H9 (cell line): ENCODE data around the gene URAD. TPM values are rescaled to one million over a fixed set of nuclear protein-coding genes. Genes with fewer than 3 reads are reported as not detected.
A peak's percentile ranks its signal among the peaks of the same experiment; 100 is the strongest.

Source experiments
- DNase-seq: peaks from one replicate; pipeline ENCODE4 v3.0.0-alpha.2; 2017
- H2AFZ ChIP-seq: one replicate; pipeline ENCODE4 v1.6.1; 2013; ENCODE audit warnings: mild to moderate bottlenecking, low read length, control low read depth, moderate library complexity
- H2AK5ac ChIP-seq: 2 replicates; pipeline ENCODE4 v1.6.1; 2013; ENCODE audit warnings: low read length, control low read depth, mixed read lengths; ENCODE audit not compliant: insufficient read length
- H2BK120ac ChIP-seq: one replicate; pipeline ENCODE4 v1.6.1; 2013; ENCODE audit warnings: low read depth, mild to moderate bottlenecking, low read length, control low read depth, inconsistent platforms; ENCODE audit not compliant: poor library complexity, severe bottlenecking
- H2BK12ac ChIP-seq: 2 replicates; pipeline ENCODE4 v1.6.1; 2013; ENCODE audit warnings: low read length, control low read depth, mixed read lengths, low read depth; ENCODE audit not compliant: insufficient read length
- H2BK15ac ChIP-seq: 2 replicates; pipeline ENCODE4 v1.6.1; 2013; ENCODE audit warnings: low read depth, low read length, control low read depth
- H2BK20ac ChIP-seq: one replicate; pipeline ENCODE4 v1.6.1; 2013; ENCODE audit warnings: low read depth, mild to moderate bottlenecking, low read length, control low read depth, inconsistent platforms; ENCODE audit not compliant: poor library complexity, severe bottlenecking
- H2BK5ac ChIP-seq: 2 replicates; pipeline ENCODE4 v1.6.1; 2013; ENCODE audit warnings: low read length, control low read depth, mixed read lengths; ENCODE audit not compliant: insufficient read length
- H3K14ac ChIP-seq: 2 replicates; pipeline ENCODE4 v1.6.1; 2013; ENCODE audit warnings: low read length, control low read depth; ENCODE audit not compliant: insufficient read depth
- H3K18ac ChIP-seq: 2 replicates; pipeline ENCODE4 v1.6.1; 2013; ENCODE audit warnings: low read depth, mild to moderate bottlenecking, mixed read lengths, low read length, control low read depth; ENCODE audit not compliant: insufficient read length
- H3K23ac ChIP-seq: 2 replicates; pipeline ENCODE4 v1.6.1; 2013; ENCODE audit warnings: low read length, control low read depth, mixed read lengths, low read depth; ENCODE audit not compliant: insufficient read length
- H3K23me2 ChIP-seq: 2 replicates; pipeline ENCODE4 v1.6.1; 2013; ENCODE audit warnings: low read depth, mild to moderate bottlenecking, mixed read lengths, low read length, control low read depth; ENCODE audit not compliant: insufficient read length, poor library complexity, severe bottlenecking
- H3K27ac ChIP-seq: 2 replicates; pipeline ENCODE4 v1.5.1; 2013; ENCODE audit warnings: low read length, control low read depth, mixed read lengths, low read depth; ENCODE audit not compliant: insufficient read length
- H3K27me3 ChIP-seq: 2 replicates; pipeline ENCODE4 v1.6.1; 2013; ENCODE audit warnings: low read length, control low read depth, inconsistent platforms; ENCODE audit not compliant: insufficient read depth
- H3K4ac ChIP-seq: 2 replicates; pipeline ENCODE4 v1.6.1; 2013; ENCODE audit warnings: low read depth, mild to moderate bottlenecking, control low read depth, inconsistent platforms, low read length, moderate library complexity
- H3K4me1 ChIP-seq: 2 replicates; pipeline ENCODE4 v1.6.1; 2013; ENCODE audit warnings: low read length, control low read depth, inconsistent platforms; ENCODE audit not compliant: insufficient read depth
- H3K4me2 ChIP-seq: 2 replicates; pipeline ENCODE4 v1.6.1; 2013; ENCODE audit warnings: low read length, control low read depth, mixed read lengths; ENCODE audit not compliant: insufficient read length, insufficient read depth
- H3K56ac ChIP-seq: 2 replicates; pipeline ENCODE4 v1.6.1; 2013; ENCODE audit warnings: low read depth, mild to moderate bottlenecking, mixed read lengths, low read length, control low read depth; ENCODE audit not compliant: insufficient read length
- H3K79me1 ChIP-seq: 2 replicates; pipeline ENCODE4 v1.6.1; 2013; ENCODE audit warnings: low read depth, mild to moderate bottlenecking, moderate library complexity, low read length, control low read depth, inconsistent platforms; ENCODE audit not compliant: insufficient read depth, poor library complexity, severe bottlenecking
- H3K79me2 ChIP-seq: 2 replicates; pipeline ENCODE4 v1.6.1; 2013; ENCODE audit warnings: low read length, control low read depth, inconsistent platforms; ENCODE audit not compliant: insufficient read depth
- H3K9ac ChIP-seq: 2 replicates; pipeline ENCODE4 v1.6.1; 2013; ENCODE audit warnings: low read length, control low read depth, mixed read lengths; ENCODE audit not compliant: insufficient read length; ENCODE audit errors: extremely low read depth
- H3K9me3 ChIP-seq: one replicate; pipeline ENCODE4 v1.6.1; 2013; ENCODE audit warnings: low read depth, low read length, inconsistent platforms; ENCODE audit not compliant: control insufficient read depth
- H3T11ph ChIP-seq: one replicate; pipeline ENCODE4 v1.6.1; 2013; ENCODE audit warnings: mild to moderate bottlenecking, low read length, control low read depth, inconsistent platforms
- H4K20me1 ChIP-seq: one replicate; pipeline ENCODE4 v1.6.1; 2013; ENCODE audit not compliant: control insufficient read depth, insufficient read length, insufficient read depth
- H4K5ac ChIP-seq: 2 replicates; pipeline ENCODE4 v1.6.1; 2013; ENCODE audit warnings: low read depth, mild to moderate bottlenecking, mixed read lengths, low read length, control low read depth; ENCODE audit not compliant: insufficient read length
- H4K8ac ChIP-seq: replicated peaks from 2 replicates; pipeline ENCODE4 v1.6.1; 2013; ENCODE audit warnings: low read length, control low read depth, mixed read lengths, low read depth; ENCODE audit not compliant: insufficient read length
- H4K91ac ChIP-seq: 2 replicates; pipeline ENCODE4 v1.6.1; 2013; ENCODE audit warnings: low read depth, mild to moderate bottlenecking, moderate library complexity, mixed read lengths, low read length, control low read depth; ENCODE audit not compliant: insufficient read length
- H3K27ac Mint-ChIP-seq, 3 experiments: 2 replicates in 2 of 3; 3 replicates in 1 of 3; pipeline ENCODE4 v1.8.0; 2020 to 2021; ENCODE audit warnings: mixed read lengths in 3 of 3, mild to moderate bottlenecking in 1 of 3, moderate library complexity in 1 of 3
- H3K27me3 Mint-ChIP-seq: 2 replicates; pipeline ENCODE4 v1.8.0; 2021; ENCODE audit warnings: low read depth, mild to moderate bottlenecking, moderate library complexity, mixed read lengths
- H3K36me3 Mint-ChIP-seq, 3 experiments: 2 replicates in 2 of 3; 3 replicates in 1 of 3; pipeline ENCODE4 v1.8.0; 2020 to 2021; ENCODE audit warnings: low read depth in 3 of 3, mixed read lengths in 3 of 3; ENCODE audit not compliant: insufficient read depth in 1 of 3
- H3K4me1 Mint-ChIP-seq, 2 experiments: 2 replicates each; pipeline ENCODE4 v1.8.0; 2020; ENCODE audit warnings: mixed read lengths in 2 of 2
- H3K4me3 Mint-ChIP-seq, 2 experiments: 2 replicates in 1 of 2; 3 replicates in 1 of 2; pipeline ENCODE4 v1.8.0; 2020 to 2021; ENCODE audit warnings: mild to moderate bottlenecking in 2 of 2, mixed read lengths in 2 of 2, moderate library complexity in 1 of 2
- H3K9me3 Mint-ChIP-seq, 2 experiments: 2 replicates in 1 of 2; 3 replicates in 1 of 2; pipeline ENCODE4 v1.8.0; 2020; ENCODE audit warnings: mild to moderate bottlenecking in 2 of 2, mixed read lengths in 2 of 2, moderate library complexity in 1 of 2
- WGBS: extraction: QIAGEN DNeasy Blood & Tissue Kit; methylation state at CpG from one replicate; pipeline ENCODE4 v1.1.7; 2013; ENCODE audit warnings: missing lambda C conversion rate, low lambda C conversion rate, mixed read lengths; ENCODE audit not compliant: insufficient read length; ENCODE audit errors: extremely low coverage; 5-methylcytosine and 5-hydroxymethylcytosine counted together
- total RNA-seq: library from RNA; stranded (reverse); gene quantifications from 2 replicates; pipeline ENCODE4 v1.2.1, GENCODE V29; 2021
- TF ChIP-seq, protein P1 (sequence below): fragments of 200-600 bp; sonication (generic); conservative IDR thresholded peaks from 3 replicates; pipeline ENCODE4 v1.8.0; 2021; ENCODE audit warnings: antibody characterized with exemption, mild to moderate bottlenecking

The URAD gene
- total RNA-seq, 1 experiment from 2014 or later = not detected

- Histone ChIP-seq H3K4me2 (no peak overlapping the region), H2BK5ac (no peak overlapping the region), H4K91ac (no peak overlapping the region), H3K23me2 (no peaks in the 10 kb centered on the region), H2AK5ac (no peak overlapping the region), H2BK12ac (no peak overlapping the region), H3K56ac (no peak overlapping the region), H3K14ac (no peak overlapping the region), H3K18ac (no peak overlapping the region), H3K27ac (no peak overlapping the region), H2BK20ac (no peak overlapping the region), H3K9me3 (no peaks in the 10 kb centered on the region), H3K4me1 (peaks cover 3% of the 10 kb centered on the region; the same call in 1 of the 2 replicates), H2AFZ (no peak overlapping the region), H2BK120ac (no peak overlapping the region), H3T11ph (no peak overlapping the region), H2BK15ac (no peak overlapping the region), H3K27me3 (peaks cover 99% of the 10 kb centered on the region), H3K4ac (no peak overlapping the region), H4K20me1 (peaks cover 2% of the 10 kb centered on the region), H4K8ac (no peak overlapping the region), H3K79me2 (no peaks in the 10 kb centered on the region), H3K79me1 (no peaks in the 10 kb centered on the region), H4K5ac (no peak overlapping the region), H3K23ac (no peak overlapping the region), H3K9ac (no peak overlapping the region)
- DNase-seq = peak; percentile 27
- H3K27me3 Mint-ChIP-seq = peaks cover 100% of the 10 kb centered on the region
- H3K27ac Mint-ChIP-seq = no peak overlapping the region
- H3K4me3 Mint-ChIP-seq = no peak overlapping the region
- H3K4me1 Mint-ChIP-seq = peaks cover 12 to 24% of the 10 kb centered on the region in 2 experiments
- TF ChIP-seq, protein P1, sequence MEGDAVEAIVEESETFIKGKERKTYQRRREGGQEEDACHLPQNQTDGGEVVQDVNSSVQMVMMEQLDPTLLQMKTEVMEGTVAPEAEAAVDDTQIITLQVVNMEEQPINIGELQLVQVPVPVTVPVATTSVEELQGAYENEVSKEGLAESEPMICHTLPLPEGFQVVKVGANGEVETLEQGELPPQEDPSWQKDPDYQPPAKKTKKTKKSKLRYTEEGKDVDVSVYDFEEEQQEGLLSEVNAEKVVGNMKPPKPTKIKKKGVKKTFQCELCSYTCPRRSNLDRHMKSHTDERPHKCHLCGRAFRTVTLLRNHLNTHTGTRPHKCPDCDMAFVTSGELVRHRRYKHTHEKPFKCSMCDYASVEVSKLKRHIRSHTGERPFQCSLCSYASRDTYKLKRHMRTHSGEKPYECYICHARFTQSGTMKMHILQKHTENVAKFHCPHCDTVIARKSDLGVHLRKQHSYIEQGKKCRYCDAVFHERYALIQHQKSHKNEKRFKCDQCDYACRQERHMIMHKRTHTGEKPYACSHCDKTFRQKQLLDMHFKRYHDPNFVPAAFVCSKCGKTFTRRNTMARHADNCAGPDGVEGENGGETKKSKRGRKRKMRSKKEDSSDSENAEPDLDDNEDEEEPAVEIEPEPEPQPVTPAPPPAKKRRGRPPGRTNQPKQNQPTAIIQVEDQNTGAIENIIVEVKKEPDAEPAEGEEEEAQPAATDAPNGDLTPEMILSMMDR = no peak
- no CpG with 5 or more reads among the region's 12 CpGs for WGBS
- no peaks in the 10 kb centered on the region; a peak in 1 of 7 replicates for H3K36me3 Mint-ChIP-seq
- peaks cover 7 to 24% of the 10 kb centered on the region in 2 experiments for H3K9me3 Mint-ChIP-seq
Observed at GRCh38 chr13:27976362-27977091, 12.0 kb downstream of the URAD start.
